GM23338 (cell line): Measurements from ENCODE around the gene MBOAT1. TPM values are rescaled to one million over a fixed set of nuclear protein-coding genes. Genes with fewer than 3 reads are reported as not detected.

Source experiments
- JUNB ChIP-seq: IDR thresholded peaks from one replicate; pipeline ENCODE4 v1.6.1; 2016; ENCODE audit warnings: antibody characterized with exemption; ENCODE audit not compliant: unreplicated experiment
- POLR2AphosphoS5 ChIP-seq: IDR thresholded peaks from 2 replicates; pipeline ENCODE4 v1.6.1; 2016; ENCODE audit warnings: antibody characterized with exemption, low read depth
- STAT1 ChIP-seq: IDR thresholded peaks from one replicate; pipeline ENCODE4 v1.6.1; 2016; ENCODE audit warnings: antibody characterized with exemption; ENCODE audit not compliant: unreplicated experiment
- polyA plus RNA-seq: library from polyadenylated mRNA; unstranded; fragments of >200 nt; fragmentation: Nextera tagmentation; extraction: Ambion mirVana; gene quantifications from 2 replicates; pipeline ENCODE4 v1.2.1, GENCODE V29; 2016
- total RNA-seq: library from RNA; depleted of rRNA; stranded (reverse); fragments of >200 nt; shearing (Covaris generic); gene quantifications from 2 replicates; pipeline ENCODE4 v1.2.3, GENCODE V29; 2014
- TF ChIP-seq, protein P1 (sequence below): fragments of 250-450 bp; sonication (Bioruptor Pico); IDR thresholded peaks from 2 replicates; pipeline ENCODE4 v1.5.0; 2020; ENCODE audit warnings: mild to moderate bottlenecking, moderate library complexity
- TF ChIP-seq, protein P2 (sequence below): IDR thresholded peaks from 2 replicates; pipeline ENCODE4 v1.6.1; 2016; ENCODE audit warnings: antibody characterized with exemption
- TF ChIP-seq, protein P3 (sequence below), 2 experiments: fragments of 200-600 bp in 1 of 2; sonication (generic) in 1 of 2; conservative IDR thresholded peaks; 2 replicates each; pipeline versions ENCODE4 v1.5.1 to v1.6.1; 2016 to 2017; ENCODE audit warnings: antibody characterized with exemption in 2 of 2, low read depth in 2 of 2, mild to moderate bottlenecking in 2 of 2, moderate library complexity in 1 of 2

The MBOAT1 gene
- total and polyA plus RNA-seq, 2 experiments from 2014 or later, result 3.8 to 18.6 TPM

DNA sequence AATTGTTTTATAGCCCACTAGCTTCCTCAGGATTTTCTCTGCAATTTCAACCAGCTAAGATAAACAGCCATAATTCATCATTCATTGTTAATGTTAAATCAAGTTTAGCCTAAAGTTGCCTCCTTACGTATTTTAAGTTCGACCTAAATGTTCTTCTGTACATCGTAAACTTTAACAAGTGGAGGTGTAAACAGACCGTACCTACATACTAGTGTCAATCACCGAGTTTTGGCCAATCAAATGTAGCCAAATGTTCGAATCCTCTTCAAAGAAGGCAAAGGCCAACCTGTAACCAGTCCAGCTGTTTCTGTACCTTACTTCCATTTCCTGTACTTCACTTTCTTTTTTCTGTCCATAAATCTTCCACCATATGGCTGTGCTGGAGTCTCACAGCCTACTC lies 13.5 kb downstream of the MBOAT1 start (continued):
- TF ChIP-seq, protein P1, sequence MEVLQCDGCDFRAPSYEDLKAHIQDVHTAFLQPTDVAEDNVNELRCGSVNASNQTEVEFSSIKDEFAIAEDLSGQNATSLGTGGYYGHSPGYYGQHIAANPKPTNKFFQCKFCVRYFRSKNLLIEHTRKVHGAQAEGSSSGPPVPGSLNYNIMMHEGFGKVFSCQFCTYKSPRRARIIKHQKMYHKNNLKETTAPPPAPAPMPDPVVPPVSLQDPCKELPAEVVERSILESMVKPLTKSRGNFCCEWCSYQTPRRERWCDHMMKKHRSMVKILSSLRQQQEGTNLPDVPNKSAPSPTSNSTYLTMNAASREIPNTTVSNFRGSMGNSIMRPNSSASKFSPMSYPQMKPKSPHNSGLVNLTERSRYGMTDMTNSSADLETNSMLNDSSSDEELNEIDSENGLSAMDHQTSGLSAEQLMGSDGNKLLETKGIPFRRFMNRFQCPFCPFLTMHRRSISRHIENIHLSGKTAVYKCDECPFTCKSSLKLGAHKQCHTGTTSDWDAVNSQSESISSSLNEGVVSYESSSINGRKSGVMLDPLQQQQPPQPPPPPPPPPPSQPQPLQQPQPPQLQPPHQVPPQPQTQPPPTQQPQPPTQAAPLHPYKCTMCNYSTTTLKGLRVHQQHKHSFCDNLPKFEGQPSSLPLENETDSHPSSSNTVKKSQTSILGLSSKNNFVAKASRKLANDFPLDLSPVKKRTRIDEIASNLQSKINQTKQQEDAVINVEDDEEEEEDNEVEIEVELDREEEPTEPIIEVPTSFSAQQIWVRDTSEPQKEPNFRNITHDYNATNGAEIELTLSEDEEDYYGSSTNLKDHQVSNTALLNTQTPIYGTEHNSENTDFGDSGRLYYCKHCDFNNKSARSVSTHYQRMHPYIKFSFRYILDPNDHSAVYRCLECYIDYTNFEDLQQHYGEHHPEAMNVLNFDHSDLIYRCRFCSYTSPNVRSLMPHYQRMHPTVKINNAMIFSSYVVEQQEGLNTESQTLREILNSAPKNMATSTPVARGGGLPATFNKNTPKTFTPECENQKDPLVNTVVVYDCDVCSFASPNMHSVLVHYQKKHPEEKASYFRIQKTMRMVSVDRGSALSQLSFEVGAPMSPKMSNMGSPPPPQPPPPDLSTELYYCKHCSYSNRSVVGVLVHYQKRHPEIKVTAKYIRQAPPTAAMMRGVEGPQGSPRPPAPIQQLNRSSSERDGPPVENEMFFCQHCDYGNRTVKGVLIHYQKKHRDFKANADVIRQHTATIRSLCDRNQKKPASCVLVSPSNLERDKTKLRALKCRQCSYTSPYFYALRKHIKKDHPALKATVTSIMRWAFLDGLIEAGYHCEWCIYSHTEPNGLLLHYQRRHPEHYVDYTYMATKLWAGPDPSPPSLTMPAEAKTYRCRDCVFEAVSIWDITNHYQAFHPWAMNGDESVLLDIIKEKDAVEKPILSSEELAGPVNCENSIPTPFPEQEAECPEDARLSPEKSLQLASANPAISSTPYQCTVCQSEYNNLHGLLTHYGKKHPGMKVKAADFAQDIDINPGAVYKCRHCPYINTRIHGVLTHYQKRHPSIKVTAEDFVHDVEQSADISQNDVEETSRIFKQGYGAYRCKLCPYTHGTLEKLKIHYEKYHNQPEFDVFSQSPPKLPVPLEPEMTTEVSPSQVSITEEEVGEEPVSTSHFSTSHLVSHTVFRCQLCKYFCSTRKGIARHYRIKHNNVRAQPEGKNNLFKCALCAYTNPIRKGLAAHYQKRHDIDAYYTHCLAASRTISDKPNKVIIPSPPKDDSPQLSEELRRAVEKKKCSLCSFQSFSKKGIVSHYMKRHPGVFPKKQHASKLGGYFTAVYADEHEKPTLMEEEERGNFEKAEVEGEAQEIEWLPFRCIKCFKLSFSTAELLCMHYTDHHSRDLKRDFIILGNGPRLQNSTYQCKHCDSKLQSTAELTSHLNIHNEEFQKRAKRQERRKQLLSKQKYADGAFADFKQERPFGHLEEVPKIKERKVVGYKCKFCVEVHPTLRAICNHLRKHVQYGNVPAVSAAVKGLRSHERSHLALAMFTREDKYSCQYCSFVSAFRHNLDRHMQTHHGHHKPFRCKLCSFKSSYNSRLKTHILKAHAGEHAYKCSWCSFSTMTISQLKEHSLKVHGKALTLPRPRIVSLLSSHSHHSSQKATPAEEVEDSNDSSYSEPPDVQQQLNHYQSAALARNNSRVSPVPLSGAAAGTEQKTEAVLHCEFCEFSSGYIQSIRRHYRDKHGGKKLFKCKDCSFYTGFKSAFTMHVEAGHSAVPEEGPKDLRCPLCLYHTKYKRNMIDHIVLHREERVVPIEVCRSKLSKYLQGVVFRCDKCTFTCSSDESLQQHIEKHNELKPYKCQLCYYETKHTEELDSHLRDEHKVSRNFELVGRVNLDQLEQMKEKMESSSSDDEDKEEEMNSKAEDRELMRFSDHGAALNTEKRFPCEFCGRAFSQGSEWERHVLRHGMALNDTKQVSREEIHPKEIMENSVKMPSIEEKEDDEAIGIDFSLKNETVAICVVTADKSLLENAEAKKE (CRISPR knock-in tag), result no peak
- TF ChIP-seq, protein P2, sequence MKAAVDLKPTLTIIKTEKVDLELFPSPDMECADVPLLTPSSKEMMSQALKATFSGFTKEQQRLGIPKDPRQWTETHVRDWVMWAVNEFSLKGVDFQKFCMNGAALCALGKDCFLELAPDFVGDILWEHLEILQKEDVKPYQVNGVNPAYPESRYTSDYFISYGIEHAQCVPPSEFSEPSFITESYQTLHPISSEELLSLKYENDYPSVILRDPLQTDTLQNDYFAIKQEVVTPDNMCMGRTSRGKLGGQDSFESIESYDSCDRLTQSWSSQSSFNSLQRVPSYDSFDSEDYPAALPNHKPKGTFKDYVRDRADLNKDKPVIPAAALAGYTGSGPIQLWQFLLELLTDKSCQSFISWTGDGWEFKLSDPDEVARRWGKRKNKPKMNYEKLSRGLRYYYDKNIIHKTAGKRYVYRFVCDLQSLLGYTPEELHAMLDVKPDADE, result no peak
- TF ChIP-seq JUNB (no peak), STAT1 (no peak), POLR2AphosphoS5 (no peak)
- TF ChIP-seq, protein P3, sequence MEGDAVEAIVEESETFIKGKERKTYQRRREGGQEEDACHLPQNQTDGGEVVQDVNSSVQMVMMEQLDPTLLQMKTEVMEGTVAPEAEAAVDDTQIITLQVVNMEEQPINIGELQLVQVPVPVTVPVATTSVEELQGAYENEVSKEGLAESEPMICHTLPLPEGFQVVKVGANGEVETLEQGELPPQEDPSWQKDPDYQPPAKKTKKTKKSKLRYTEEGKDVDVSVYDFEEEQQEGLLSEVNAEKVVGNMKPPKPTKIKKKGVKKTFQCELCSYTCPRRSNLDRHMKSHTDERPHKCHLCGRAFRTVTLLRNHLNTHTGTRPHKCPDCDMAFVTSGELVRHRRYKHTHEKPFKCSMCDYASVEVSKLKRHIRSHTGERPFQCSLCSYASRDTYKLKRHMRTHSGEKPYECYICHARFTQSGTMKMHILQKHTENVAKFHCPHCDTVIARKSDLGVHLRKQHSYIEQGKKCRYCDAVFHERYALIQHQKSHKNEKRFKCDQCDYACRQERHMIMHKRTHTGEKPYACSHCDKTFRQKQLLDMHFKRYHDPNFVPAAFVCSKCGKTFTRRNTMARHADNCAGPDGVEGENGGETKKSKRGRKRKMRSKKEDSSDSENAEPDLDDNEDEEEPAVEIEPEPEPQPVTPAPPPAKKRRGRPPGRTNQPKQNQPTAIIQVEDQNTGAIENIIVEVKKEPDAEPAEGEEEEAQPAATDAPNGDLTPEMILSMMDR (conservative IDR thresholded peaks at IDR 0.05; ENCODE audit: low read depth in 2 of 2), result no peak
